GM12878 (cell line): ENCODE data around the gene RNASE9. TPM values are rescaled to one million over a fixed set of nuclear protein-coding genes. Genes with fewer than 3 reads are reported as not detected.
A peak's percentile ranks its signal among the peaks of the same experiment; 100 is the strongest.

ENCODE experiments used
- ATAC-seq: fragments of 200-7000 bp; cut with Tn5 transposase; 3 replicates; pipeline ENCODE4 v1.9.1; 2020; ENCODE audit warnings: mild to moderate bottlenecking, moderate library complexity
- BruUV-seq: library from RNA; stranded (reverse); fragments of 400-500 nt; replicated peaks from 2 replicates; lab custom pipeline; 2021; lab: Mats Ljungman, UMichigan
- CTCF ChIA-PET: fragments of 300-600 bp; sonication (Branson Sonifier 250); formaldehyde crosslinking; extraction: SDS; loops from one replicate; lab custom pipeline; 2021; ENCODE audit warnings: inconsistent platforms; lab: Yijun Ruan, JAX
- POLR2A ChIA-PET: fragments of 350-600 bp; formaldehyde crosslinking; extraction: SDS; loops from one replicate; lab custom pipeline; 2021; ENCODE audit warnings: inconsistent platforms; lab: Charles Lee
- RAD21 ChIA-PET: fragments of 300-600 bp; sonication (Branson Sonifier 250); formaldehyde crosslinking; loops from one replicate; lab custom pipeline; 2023; ENCODE audit warnings: antibody characterized with exemption; ENCODE audit not compliant: unreplicated experiment; lab: Charles Lee
- SMC1A ChIA-PET: fragments of 300-600 bp; sonication (Branson Sonifier 250); formaldehyde crosslinking; loops from one replicate; lab custom pipeline; 2023; ENCODE audit not compliant: unreplicated experiment, uncharacterized antibody; lab: Charles Lee
- DNase-seq: peaks from one replicate; pipeline ENCODE4 v3.0.0-alpha.2; 2011; ENCODE audit warnings: low read depth, low spot score
- FAIRE-seq: peaks from 3 replicates; lab custom pipeline; 2011; peaks lifted over from hg19 to GRCh38; lab: Jason Lieb, UNC
- H2AFZ ChIP-seq: 2 replicates; pipeline ENCODE4 v1.6.0; 2011; ENCODE audit warnings: low read depth, low read length, control low read depth; ENCODE audit not compliant: control insufficient read depth
- H3K27ac ChIP-seq: 2 replicates; pipeline ENCODE4 v1.5.1; 2011; ENCODE audit warnings: control low read depth; ENCODE audit not compliant: control insufficient read depth, insufficient read depth
- H3K27me3 ChIP-seq, 2 experiments: replicated peaks in 1 of 2; 2 replicates each; pipeline versions ENCODE4 v1.6.0 to v1.6.1; 2011; ENCODE audit warnings: low read length in 1 of 2; ENCODE audit not compliant: control insufficient read depth in 2 of 2, insufficient read depth in 2 of 2
- H3K36me3 ChIP-seq, 2 experiments: 2 replicates each; pipeline ENCODE4 v1.5.1; 2011; ENCODE audit warnings: low read length in 1 of 2; ENCODE audit not compliant: control insufficient read depth in 2 of 2, insufficient read depth in 2 of 2
- H3K4me1 ChIP-seq: 2 replicates; pipeline ENCODE4 v1.6.1; 2011; ENCODE audit warnings: mild to moderate bottlenecking, low read length, moderate library complexity, mixed read lengths; ENCODE audit not compliant: control insufficient read depth, insufficient read depth
- H3K4me2 ChIP-seq: 2 replicates; pipeline ENCODE4 v1.6.0; 2011; ENCODE audit warnings: control low read depth; ENCODE audit not compliant: control insufficient read depth, insufficient read depth
- H3K4me3 ChIP-seq: fragments of 200-600 bp; sonication (generic); 2 replicates; pipeline ENCODE4 v1.5.1; 2016
- H3K79me2 ChIP-seq: 2 replicates; pipeline ENCODE4 v1.6.0; 2011; ENCODE audit warnings: low read length; ENCODE audit not compliant: control insufficient read depth, insufficient read depth
- H3K9ac ChIP-seq: 2 replicates; pipeline ENCODE4 v1.8.0; 2011; ENCODE audit warnings: low read length, control low read depth, mixed read lengths; ENCODE audit not compliant: control insufficient read depth, insufficient read depth
- H3K9me3 ChIP-seq: replicated peaks from 3 replicates; pipeline ENCODE4 v1.5.1; 2011; ENCODE audit warnings: mild to moderate bottlenecking, low read length; ENCODE audit not compliant: control insufficient read depth, insufficient read depth
- H4K20me1 ChIP-seq: 2 replicates; pipeline ENCODE4 v1.6.0; 2011; ENCODE audit not compliant: control insufficient read depth, insufficient read depth
- DPF2 ChIP-seq: fragments of 450-650 bp; IDR thresholded peaks from 2 replicates; pipeline ENCODE4 v1.6.1; 2017; ENCODE audit warnings: mild to moderate bottlenecking
- GABPA ChIP-seq: IDR thresholded peaks from 2 replicates; pipeline ENCODE4 v1.6.1; 2014; ENCODE audit warnings: antibody characterized with exemption, low read depth, mild to moderate bottlenecking, inconsistent platforms
- IRF5 ChIP-seq: fragments of 450-650 bp; IDR thresholded peaks from 2 replicates; pipeline ENCODE4 v1.6.1; 2017; ENCODE audit warnings: borderline replicate concordance
- MAX ChIP-seq: IDR thresholded peaks from 2 replicates; pipeline ENCODE4 v1.6.1; 2012; ENCODE audit warnings: low read depth, low read length, improper control_type of control experiment
- MTA3 ChIP-seq: IDR thresholded peaks from 2 replicates; pipeline ENCODE4 v1.6.1; 2012; ENCODE audit warnings: low read length, inconsistent platforms, borderline replicate concordance
- SKIL ChIP-seq: fragments of 450-650 bp; IDR thresholded peaks from 2 replicates; pipeline ENCODE4 v1.6.1; 2017; ENCODE audit warnings: mild to moderate bottlenecking, low read depth, inconsistent platforms; ENCODE audit not compliant: poor library complexity, severe bottlenecking
- SP1 ChIP-seq: IDR thresholded peaks from one replicate; pipeline ENCODE4 v1.6.1; 2011; ENCODE audit warnings: low read depth, low read length
- YBX1 ChIP-seq: fragments of 450-650 bp; IDR thresholded peaks from 2 replicates; pipeline ENCODE4 v1.6.1; 2016; ENCODE audit warnings: antibody characterized with exemption
- ZBED1 ChIP-seq: IDR thresholded peaks from 2 replicates; pipeline ENCODE4 v1.6.1; 2016; ENCODE audit warnings: borderline replicate concordance
- WGBS: methylation state at CpG from one replicate; pipeline ENCODE4 v1.1.6; 2016; ENCODE audit warnings: low lambda C conversion rate; ENCODE audit not compliant: insufficient replicate concordance, insufficient coverage; ENCODE audit errors: missing lambda C conversion rate; 5-methylcytosine and 5-hydroxymethylcytosine counted together
- in situ Hi-C: fragments of 300-500 bp; cut with MboI; formaldehyde crosslinking; loops from 9 replicates; pipeline ENCODE4 v1.14.3; 2018; ENCODE audit warnings: mixed read lengths
- intact Hi-C: fragments of 100-400 bp; cut with micrococcal nuclease; formaldehyde crosslinking; loops from one replicate; pipeline ENCODE4 v1.14.2; 2022; ENCODE audit not compliant: unreplicated experiment
- polyA plus RNA-seq, 11 experiments: library from polyadenylated mRNA; depleted of rRNA in 4 of 11; unstranded in 6 of 11; stranded (reverse) in 5 of 11; fragments of >200 nt; fragmentation: Nextera tagmentation in 4 of 11; fragmentation: Illumina TruSeq in 1 of 11; extraction: Ambion mirVana in 4 of 11; extraction: Trizol in 1 of 11; gene quantifications; 1 replicate in 1 of 11; 2 replicates in 10 of 11; pipeline versions ENCODE4 v1.2.1 to v1.2.3, GENCODE V29; 2011 to 2016; ENCODE audit warnings: inconsistent platforms in 2 of 11, missing spikeins in 2 of 11, low read depth in 1 of 11
- total RNA-seq, 4 experiments: library from RNA; depleted of rRNA in 3 of 4; stranded (reverse); fragments of >200 nt in 3 of 4; fragmentation: Illumina TruSeq in 1 of 4; extraction: Trizol in 1 of 4; gene quantifications; 2 replicates each; pipeline versions ENCODE4 v1.2.1 to v1.2.3, GENCODE V29; 2013 to 2021
- TF ChIP-seq, protein P1 (sequence below): fragments of 150-350 bp; IDR thresholded peaks from 2 replicates; pipeline ENCODE4 v1.6.1; 2014; ENCODE audit warnings: mild to moderate bottlenecking, low read depth, low read length
- TF ChIP-seq, protein P2 (sequence below): fragments of 450-650 bp; IDR thresholded peaks from 2 replicates; pipeline ENCODE4 v1.6.1; 2016; ENCODE audit warnings: mild to moderate bottlenecking

RNASE9 gene
- total and polyA plus RNA-seq, 10 of the 15 experiments (the other 5 are each of a cell fraction or from before 2014, with no cell fraction given), result not detected

GRCh38 chr14:20591235-20591634, 30.4 kb upstream of the RNASE9 start, which contains the start of gene RNASE12 (continued):
- TF ChIP-seq GABPA, result no peak
- TF ChIP-seq, all 136 proteins: peak for 0

- Histone ChIP-seq H3K9me3 (no peaks in the 10 kb centered on the region), H3K36me3 (no peaks in the 10 kb centered on the region), H3K4me2 (no peak within 1 kb of the TSS), H3K27me3 (no peaks in the 10 kb centered on the region), H3K79me2 (no peaks in the 10 kb centered on the region), H3K27ac (no peak within 1 kb of the TSS), H3K4me1 (no peaks in the 10 kb centered on the region), H3K9ac (no peak within 1 kb of the TSS), H2AFZ (no peak within 1 kb of the TSS), H4K20me1 (no peaks in the 10 kb centered on the region), H3K4me3 (no peak within 1 kb of the TSS)
- no peak for DNase-seq
- in situ Hi-C loops, result no loop called here
- FAIRE-seq, result no peak
- ChIA-PET POLR2A (no interaction called here), CTCF (interaction anchor here (0.6 to 1.7 kb wide), 3 partner anchors 9 to 11 kb away, joined by 3 read pairs; no protein-coding TSS in a partner anchor), SMC1A (interaction anchor here (0.9 to 1.9 kb wide), 4 partner anchors 12 to 260 kb away, joined by 3 to 10 read pairs (median 3); no protein-coding TSS in a partner anchor), RAD21 (no interaction called here)
- ATAC-seq, result peak; percentile 27; the same call in 1 of the 3 replicates
- intact Hi-C loops, result no loop called here
- no TSS peak for BruUV-seq
- 67% methylated on average over 6 of the region's 6 CpGs for WGBS
- no peak for TF ChIP-seq SKIL
- TF ChIP-seq, protein P1, sequence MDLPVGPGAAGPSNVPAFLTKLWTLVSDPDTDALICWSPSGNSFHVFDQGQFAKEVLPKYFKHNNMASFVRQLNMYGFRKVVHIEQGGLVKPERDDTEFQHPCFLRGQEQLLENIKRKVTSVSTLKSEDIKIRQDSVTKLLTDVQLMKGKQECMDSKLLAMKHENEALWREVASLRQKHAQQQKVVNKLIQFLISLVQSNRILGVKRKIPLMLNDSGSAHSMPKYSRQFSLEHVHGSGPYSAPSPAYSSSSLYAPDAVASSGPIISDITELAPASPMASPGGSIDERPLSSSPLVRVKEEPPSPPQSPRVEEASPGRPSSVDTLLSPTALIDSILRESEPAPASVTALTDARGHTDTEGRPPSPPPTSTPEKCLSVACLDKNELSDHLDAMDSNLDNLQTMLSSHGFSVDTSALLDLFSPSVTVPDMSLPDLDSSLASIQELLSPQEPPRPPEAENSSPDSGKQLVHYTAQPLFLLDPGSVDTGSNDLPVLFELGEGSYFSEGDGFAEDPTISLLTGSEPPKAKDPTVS, result no peak
- no peak for TF ChIP-seq MAX
- TF ChIP-seq, protein P2, sequence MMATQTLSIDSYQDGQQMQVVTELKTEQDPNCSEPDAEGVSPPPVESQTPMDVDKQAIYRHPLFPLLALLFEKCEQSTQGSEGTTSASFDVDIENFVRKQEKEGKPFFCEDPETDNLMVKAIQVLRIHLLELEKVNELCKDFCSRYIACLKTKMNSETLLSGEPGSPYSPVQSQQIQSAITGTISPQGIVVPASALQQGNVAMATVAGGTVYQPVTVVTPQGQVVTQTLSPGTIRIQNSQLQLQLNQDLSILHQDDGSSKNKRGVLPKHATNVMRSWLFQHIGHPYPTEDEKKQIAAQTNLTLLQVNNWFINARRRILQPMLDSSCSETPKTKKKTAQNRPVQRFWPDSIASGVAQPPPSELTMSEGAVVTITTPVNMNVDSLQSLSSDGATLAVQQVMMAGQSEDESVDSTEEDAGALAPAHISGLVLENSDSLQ, result no peak
- TF ChIP-seq SP1, result no peak
- TF ChIP-seq DPF2, result no peak
- no peak for TF ChIP-seq ZBED1
- TF ChIP-seq MTA3, result no peak
- TF ChIP-seq IRF5, result no peak
- no peak for TF ChIP-seq YBX1
Measured at GRCh38 chr14:20587489-20588154, 26.8 kb upstream of the RNASE9 start, which contains the start of gene RNASE11. Gene RNASE11 (minus strand): TSS chr14:20588001.
